HG03442 (cell line): ENCODE measurements around the gene CEP120.
"Not testable (repeated sequence)": the region's sequence is repeated elsewhere in the genome, so short reads cannot be mapped to it uniquely, and the experiment has no call there.

Experiments used
- ATAC-seq: cut with Tn5 transposase; IDR thresholded peaks from one replicate; pipeline ENCODE4 v1.9.1; 2021; ENCODE audit warnings: mild to moderate bottlenecking, moderate library complexity; ENCODE audit not compliant: unreplicated experiment

Gene CEP120

DNA sequence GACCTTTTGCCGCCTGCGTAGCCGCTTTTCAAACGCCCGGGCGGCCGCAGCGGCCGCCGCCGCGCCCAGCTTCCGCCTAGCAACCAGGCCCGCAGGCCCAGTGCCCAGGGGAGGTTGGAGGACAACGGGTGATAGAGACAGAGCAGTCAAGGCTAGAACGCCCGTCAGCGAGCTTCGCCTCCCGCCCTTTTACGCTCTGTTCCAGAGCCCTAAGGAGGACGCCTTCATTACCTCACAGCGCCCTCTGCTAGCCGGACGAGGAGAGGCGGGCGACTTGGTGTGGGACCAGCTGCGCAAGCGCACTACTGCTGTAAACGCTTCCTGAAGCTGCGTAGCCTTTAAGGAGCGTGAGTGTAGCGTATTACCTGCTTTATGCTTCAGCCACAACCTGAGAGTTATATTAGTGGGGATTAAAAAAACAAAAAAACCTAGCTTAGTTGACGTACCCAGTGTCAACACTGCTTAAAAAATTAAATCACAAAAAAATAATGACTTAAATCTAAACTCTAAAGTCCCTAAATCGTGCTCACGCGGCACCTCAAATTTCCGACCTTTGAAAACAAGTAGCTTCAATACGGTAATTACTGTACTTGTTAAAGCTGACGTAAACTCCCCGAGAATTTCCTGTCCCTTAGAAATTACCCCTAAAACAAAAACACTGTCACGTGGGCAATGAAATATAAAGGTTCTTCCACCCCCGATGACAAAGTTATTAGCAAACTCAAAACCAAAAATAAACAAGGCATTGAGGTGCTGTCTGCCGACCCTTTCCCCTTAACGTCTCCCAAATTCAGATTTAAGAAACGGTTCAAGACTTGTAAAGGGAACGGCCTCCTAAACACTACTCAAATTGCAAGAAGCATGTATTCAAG lies at the start of gene CEP120:
CEP120 (minus strand) TSS at position 126 of the 872 bp plus-strand sequence. CDS start 405 bp downstream, outside the sequence.
- ATAC-seq = peak; percentile 98

DNA sequence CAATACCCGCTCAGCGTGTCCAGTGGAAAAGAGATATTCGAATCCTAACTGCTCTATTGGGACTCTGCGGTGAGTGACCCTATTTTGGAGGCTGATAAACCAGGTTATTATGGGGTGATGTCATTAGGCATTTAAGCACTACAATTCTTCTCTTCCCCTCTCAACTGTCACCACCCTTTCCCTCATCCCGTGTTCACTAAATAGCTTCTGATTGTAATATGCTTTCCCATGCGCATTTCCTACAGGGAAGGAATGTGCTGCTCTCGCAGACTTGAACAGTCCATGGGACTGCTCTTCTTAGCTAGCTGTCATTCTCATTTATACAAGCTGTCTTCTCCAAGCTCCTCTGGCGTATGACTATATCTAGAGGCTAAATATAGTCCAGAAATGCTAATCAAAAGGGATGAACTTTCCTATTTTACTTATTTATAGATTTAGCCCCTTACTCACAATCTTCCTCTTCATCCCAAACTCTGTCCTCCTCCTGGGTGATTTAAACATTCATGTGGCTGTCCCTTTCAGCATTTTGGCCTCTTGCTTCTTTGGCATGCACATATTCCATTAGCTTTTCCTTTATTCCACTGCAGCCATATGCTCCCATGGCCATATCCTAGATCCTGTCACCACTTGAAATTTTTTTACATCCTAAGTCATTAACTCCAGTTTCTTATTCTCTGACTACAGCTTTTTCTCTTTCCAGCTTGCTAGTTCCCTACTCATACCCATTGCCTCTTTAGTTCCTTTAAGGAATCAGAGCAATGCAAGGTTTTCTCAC lies 49.1 kb upstream of the CEP120 start:
- ATAC-seq = no peak

GRCh38 chr5:123471385-123471784 lies 48.2 kb upstream of the CEP120 start:
- ATAC-seq = no peak

GRCh38 chr5:123466839-123467238 lies 43.6 kb upstream of the CEP120 start:
- not testable (repeated sequence) for ATAC-seq

DNA sequence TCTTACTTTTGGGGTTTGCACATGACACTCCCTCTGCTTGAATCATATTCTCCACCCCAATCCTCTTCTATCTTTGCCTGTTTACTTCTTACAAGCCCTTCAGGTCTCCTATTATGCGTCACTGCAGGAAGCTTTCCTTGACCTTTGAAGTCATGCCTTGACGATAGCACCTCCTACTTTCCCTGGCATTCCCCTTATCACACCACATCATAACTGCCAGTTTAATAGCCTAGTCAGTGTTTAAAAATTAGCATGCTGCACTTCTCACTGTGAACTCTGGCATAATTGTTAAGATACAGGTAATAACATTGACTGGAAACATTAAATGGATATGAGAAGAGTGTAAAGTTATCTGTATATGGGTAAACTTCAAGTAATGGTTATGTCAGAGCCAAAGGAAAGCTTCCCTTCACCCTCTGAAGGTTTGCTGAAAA lies 37.1 kb upstream of the CEP120 start:
- ATAC-seq = peak; percentile 38

GRCh38 chr5:123458994-123459393 lies 35.8 kb upstream of the CEP120 start:
- not testable (repeated sequence) for ATAC-seq

DNA sequence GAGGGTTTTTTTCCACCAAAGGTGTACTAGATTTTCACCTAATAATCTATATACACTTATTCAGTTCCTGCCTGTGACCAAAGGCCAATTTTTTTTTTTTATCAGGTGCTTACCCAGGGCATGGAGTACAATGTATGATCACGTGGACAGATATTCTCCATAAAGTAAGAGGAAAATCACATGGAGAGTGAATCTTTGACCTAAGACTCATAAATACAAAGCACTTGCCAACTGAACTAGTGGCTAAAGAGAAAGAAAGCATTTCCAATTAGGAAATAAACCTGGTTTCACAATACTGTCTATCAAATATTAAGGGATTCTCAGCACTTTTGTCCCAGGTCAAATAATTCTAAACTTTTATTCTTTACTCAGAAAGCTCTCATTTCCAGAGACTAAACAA lies 33.0 kb upstream of the CEP120 start:
- ATAC-seq = no peak

GRCh38 chr5:123455640-123456039 lies 32.4 kb upstream of the CEP120 start:
- peak; percentile 83 for ATAC-seq

DNA sequence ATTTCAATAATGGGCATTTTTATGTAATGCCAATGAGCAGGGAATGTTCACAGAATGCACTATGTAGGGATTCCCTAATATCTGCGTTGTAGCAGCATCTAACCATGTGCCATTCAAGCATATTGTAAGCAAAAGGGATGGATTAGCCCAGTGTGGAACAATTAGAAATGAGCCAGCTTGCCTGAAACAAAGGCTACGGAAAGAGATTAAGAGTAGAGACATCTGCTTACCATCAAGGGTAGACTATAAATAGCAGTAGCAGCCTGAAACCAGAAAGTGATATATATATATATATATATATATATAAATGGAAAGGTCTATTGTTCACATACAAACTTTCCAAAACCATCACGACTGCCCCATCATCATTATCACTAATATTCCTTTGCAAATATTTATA lies 31.9 kb upstream of the CEP120 start:
- ATAC-seq = peak; percentile 54

GRCh38 chr5:123454259-123454911 lies 31.2 kb upstream of the CEP120 start:
- ATAC-seq = no peak

GRCh38 chr5:123452401-123452800 lies 29.2 kb upstream of the CEP120 start:
- no peak for ATAC-seq

GRCh38 chr5:123451047-123451446 lies 27.8 kb upstream of the CEP120 start:
- ATAC-seq = no peak

DNA sequence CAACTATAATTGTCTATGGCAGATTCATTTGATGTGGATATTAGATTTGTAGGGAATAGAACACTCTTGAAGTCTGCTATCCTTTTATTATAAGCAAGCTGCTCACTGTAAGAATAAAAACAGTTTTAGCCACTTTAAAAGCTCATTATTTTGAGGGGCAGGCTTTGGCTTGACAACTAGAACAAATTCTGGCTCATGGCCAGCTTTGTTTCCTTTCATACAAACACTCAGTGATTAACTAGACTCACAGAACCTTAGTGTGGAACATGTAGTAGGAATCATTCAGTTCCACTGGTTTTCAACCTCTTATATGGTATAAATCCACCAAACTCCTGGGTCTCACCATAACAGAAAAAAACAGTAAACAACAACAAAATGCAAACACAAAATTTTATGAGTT lies 27.4 kb upstream of the CEP120 start:
- no peak for ATAC-seq

DNA sequence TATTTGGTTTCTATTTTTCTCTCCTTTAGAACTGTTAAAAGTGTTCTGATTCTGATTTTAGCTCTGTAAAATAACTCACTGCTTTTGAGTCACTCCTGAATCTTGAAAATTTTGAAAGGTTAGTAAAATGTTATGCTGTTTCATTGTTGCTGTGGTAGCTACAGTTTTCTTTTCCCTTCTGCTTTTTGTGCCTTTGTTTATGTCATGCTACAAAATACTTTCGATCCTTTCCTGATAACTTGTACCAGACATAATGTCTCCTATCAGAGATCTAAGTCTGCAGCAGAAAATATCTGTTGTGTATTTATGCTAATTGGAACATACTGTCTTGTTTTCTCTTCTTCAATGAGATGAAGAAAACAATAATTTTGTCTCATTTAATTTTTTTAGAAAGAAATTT lies 26.9 kb upstream of the CEP120 start:
- no peak for ATAC-seq

DNA sequence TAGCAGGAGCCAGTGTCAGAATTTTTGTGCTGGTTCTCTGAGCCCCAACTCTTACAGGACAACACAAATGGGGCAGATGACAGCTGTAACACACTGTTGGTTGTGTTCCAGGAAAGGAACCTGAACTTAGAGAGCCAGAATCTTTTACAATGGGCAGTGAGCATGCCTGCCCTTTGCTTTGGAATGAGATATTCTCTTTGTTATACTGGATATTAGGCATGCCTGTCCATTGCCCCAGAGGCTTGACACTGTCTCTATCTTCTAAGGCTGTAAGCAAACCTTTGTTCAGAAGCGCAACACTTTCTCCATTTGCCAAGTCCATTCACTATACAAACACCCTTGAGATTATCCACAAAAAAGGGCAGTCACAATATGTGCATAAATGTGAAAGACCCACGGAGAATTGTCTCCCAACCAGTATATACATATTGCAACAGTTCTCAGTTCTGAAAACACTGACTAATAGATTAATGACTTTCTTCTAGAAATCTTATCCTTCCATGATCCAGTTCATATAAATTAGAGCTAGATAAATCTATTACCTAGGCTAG lies 26.3 kb upstream of the CEP120 start:
- no peak for ATAC-seq

GRCh38 chr5:123448743-123449142 lies 25.5 kb upstream of the CEP120 start:
- ATAC-seq = no peak

DNA sequence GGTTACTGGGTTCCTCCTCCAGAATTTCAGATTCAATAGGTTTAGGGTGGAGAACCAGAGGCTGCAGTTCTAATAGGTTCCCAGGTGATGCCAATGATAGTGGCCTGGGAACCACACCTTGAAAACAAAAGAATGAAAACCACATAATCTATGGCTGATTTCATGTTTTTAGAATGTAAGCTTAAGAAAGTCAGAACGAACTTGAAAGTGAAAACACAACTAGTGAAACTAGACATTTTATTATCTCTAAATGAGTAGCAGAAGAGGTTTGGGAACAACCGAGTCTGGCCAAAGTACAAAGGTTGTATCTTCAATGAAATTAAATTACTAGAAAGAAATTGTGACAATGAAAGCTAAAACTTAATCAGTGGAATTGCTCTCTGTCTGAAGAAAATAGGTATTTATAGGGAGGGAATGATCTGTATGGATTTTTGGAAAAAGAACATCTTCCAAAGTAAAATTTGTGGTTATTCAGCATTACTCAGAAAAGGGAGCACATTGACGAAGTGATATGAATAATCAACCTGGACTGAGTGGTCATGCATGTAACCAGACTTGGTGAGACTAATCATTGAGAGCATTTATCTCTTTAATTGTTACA lies 24.9 kb upstream of the CEP120 start:
- ATAC-seq = peak; percentile 86

GRCh38 chr5:123444016-123444415 lies 20.8 kb upstream of the CEP120 start:
- ATAC-seq = no peak

- peak; percentile 64 for ATAC-seq
Observed at GRCh38 chr5:123441408-123441807, 18.2 kb upstream of the CEP120 start.

DNA sequence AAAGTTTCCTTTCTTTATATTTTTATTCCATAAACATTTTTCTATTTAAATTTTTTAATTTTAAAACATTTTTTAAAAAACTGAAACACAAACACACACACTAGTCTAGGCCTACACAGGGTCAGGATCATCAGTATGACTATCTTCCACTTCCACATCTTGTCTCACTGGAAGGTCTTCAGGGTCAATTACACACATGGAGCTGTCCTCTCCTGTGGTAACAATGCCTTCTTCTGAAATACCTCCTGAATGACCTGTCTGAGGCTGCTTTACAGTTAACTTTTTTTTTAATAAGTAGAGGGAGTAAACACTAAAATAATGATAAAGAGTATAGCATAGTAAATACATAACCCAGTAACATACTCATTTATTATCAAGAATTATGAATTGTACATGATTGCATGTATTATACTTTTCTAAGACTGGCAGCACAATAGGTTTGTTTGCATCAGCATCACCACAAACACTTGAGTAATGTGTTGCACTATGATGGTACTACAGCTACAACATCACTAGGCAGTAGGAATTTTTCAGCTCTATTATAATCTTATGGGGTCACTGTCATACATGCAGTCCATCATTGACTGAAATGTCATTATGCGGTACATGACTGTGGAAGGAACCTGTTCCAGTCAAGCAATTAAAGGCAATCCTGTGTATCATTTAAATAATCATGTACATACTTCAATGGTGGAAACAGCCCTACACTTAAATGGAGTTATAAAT lies 17.4 kb upstream of the CEP120 start:
- no peak for ATAC-seq
